ENCODE measurements around the gene FFAR2. TPM values are rescaled to one million over a fixed set of nuclear protein-coding genes. Genes with fewer than 3 reads are reported as not detected.

Gene FFAR2
- total RNA-seq, 2 donors from 2014 or later, result not detected

DNA sequence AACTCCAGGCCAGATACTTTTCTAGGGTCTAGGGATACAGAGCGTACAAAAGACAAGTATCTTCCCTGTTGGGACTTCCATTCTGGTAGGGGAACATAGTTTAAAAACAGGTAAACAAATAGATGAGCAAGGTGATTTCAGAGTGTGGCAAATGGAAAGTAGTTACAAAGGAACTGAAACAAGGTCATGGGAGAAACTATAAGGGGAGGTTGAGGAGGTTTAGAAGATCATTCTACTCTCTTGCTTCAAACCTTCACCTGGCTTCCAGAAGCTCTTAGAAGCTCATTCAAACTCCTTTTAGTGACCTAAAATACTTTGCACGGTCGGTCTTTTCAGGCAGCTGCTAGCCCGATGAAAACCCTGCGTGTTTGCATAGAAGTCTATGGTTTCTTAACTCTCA is 9.1 kb downstream of the FFAR2 start:
- no peaks in the 10 kb centered on the region for H3K36me3 Mint-ChIP-seq (ENCODE audit: low read depth)
- WGBS, 2 experiments (ENCODE audit: insufficient coverage in 1 of 2, insufficient read length in 1 of 2), result 95 to 97% methylated on average over 5 of the region's 5 CpGs
- Histone ChIP-seq H3K4me1 (ENCODE audit: control insufficient read depth, insufficient read depth, low read length) (peaks cover 5% of the 10 kb centered on the region), H3K9ac (ENCODE audit: extremely low read depth, low read length, poor library complexity, severe bottlenecking) (no peak overlapping the region), H3K9me3 (ENCODE audit: control insufficient read depth, low read length) (no peaks in the 10 kb centered on the region), H3K4me3 (ENCODE audit: low read length) (no peak overlapping the region), H3K36me3 (ENCODE audit: control insufficient read depth, insufficient read depth, low read length) (no peaks in the 10 kb centered on the region), H3K27ac (ENCODE audit: low read depth, low read length) (no peak overlapping the region), H3K27me3 (ENCODE audit: control insufficient read depth, insufficient read depth, low read length, poor library complexity, severe bottlenecking) (no peaks in the 10 kb centered on the region)
- no peaks in the 10 kb centered on the region for H3K9me3 Mint-ChIP-seq
- no peak overlapping the region for H3K27ac Mint-ChIP-seq
- TF ChIP-seq, protein P1, sequence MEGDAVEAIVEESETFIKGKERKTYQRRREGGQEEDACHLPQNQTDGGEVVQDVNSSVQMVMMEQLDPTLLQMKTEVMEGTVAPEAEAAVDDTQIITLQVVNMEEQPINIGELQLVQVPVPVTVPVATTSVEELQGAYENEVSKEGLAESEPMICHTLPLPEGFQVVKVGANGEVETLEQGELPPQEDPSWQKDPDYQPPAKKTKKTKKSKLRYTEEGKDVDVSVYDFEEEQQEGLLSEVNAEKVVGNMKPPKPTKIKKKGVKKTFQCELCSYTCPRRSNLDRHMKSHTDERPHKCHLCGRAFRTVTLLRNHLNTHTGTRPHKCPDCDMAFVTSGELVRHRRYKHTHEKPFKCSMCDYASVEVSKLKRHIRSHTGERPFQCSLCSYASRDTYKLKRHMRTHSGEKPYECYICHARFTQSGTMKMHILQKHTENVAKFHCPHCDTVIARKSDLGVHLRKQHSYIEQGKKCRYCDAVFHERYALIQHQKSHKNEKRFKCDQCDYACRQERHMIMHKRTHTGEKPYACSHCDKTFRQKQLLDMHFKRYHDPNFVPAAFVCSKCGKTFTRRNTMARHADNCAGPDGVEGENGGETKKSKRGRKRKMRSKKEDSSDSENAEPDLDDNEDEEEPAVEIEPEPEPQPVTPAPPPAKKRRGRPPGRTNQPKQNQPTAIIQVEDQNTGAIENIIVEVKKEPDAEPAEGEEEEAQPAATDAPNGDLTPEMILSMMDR (conservative IDR thresholded peaks at IDR 0.05), result no peak
- DNase-seq, result no peak
- H3K4me1 Mint-ChIP-seq, result peaks cover 21% of the 10 kb centered on the region
- peaks cover 2% of the 10 kb centered on the region for H3K27me3 Mint-ChIP-seq (ENCODE audit: insufficient read depth)
- H3K4me3 Mint-ChIP-seq, result no peak overlapping the region

DNA sequence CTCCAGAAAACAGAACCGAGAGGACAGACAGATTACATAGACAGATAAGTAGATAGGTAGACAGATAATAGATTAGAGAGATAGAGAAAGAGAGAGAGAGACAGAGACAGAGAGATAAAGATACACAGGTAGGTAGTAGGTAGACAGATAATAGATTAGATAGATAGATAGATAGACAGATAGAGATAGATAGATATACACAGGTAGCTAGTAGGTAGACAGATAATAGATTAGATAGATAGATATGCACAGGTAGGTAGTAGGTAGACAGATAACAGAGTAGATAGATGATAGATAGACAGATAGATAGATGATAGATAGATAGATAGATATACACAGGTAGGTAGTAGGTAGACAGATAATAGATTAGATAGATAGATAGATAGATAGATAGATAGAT is 10.1 kb downstream of the FFAR2 start:
- TF ChIP-seq, protein P1 (conservative IDR thresholded peaks at IDR 0.05), result no peak
- no peak for DNase-seq
- WGBS, 2 experiments (ENCODE audit: insufficient coverage in 1 of 2, insufficient read length in 1 of 2), result 74 to 100% methylated on average over 1 of the region's 1 CpG
- Histone ChIP-seq H3K27ac (ENCODE audit: low read depth, low read length) (no peak overlapping the region), H3K4me1 (ENCODE audit: control insufficient read depth, insufficient read depth, low read length) (peaks cover 5% of the 10 kb centered on the region), H3K9me3 (ENCODE audit: control insufficient read depth, low read length) (no peaks in the 10 kb centered on the region), H3K36me3 (ENCODE audit: control insufficient read depth, insufficient read depth, low read length) (no peaks in the 10 kb centered on the region), H3K9ac (ENCODE audit: extremely low read depth, low read length, poor library complexity, severe bottlenecking) (no peak overlapping the region), H3K27me3 (ENCODE audit: control insufficient read depth, insufficient read depth, low read length, poor library complexity, severe bottlenecking) (no peaks in the 10 kb centered on the region), H3K4me3 (ENCODE audit: low read length) (no peak overlapping the region)
- no peaks in the 10 kb centered on the region for H3K9me3 Mint-ChIP-seq
- no peak overlapping the region for H3K27ac Mint-ChIP-seq
- no peak overlapping the region for H3K4me3 Mint-ChIP-seq
- peaks cover 21% of the 10 kb centered on the region for H3K4me1 Mint-ChIP-seq
- H3K36me3 Mint-ChIP-seq (ENCODE audit: low read depth), result no peaks in the 10 kb centered on the region
- no peaks in the 10 kb centered on the region for H3K27me3 Mint-ChIP-seq (ENCODE audit: insufficient read depth)

DNA sequence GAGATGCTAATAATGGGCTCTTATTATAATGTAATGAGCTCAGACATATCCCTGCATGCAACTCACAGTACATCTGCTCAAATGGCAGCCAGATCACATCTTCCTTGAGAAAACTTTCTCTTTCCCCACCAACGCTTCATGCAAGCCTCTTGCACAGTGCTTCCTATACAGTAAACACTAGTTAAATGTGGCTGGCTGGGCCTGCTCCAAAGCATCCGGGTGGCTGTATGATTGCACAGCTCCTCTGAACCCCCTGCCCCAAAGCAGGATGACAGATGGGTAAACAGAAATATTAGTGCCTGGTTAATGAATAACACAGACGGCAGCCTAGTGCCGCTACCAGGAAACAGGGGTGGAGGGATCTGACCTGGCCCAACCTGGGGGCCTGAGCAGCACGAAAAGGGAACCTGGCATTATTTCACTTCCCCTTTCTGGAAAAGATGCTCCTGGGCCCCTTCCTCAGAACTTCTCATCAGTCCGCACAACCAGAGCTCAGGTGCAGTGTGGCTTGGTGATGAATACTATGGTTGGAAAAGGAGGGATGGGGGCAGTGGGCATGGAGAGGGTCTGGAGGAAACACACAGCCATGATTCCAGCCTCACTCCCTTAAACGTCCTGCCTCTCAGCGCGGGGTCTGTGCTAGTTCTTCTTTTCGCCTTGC is 10.8 kb downstream of the FFAR2 start:
- H3K36me3 ChIP-seq (ENCODE audit: control insufficient read depth, insufficient read depth, low read length), result no peaks in the 10 kb centered on the region
- no peak overlapping the region for H3K27ac ChIP-seq (ENCODE audit: low read depth, low read length)
- H3K4me1 ChIP-seq (ENCODE audit: control insufficient read depth, insufficient read depth, low read length), result peaks cover 5% of the 10 kb centered on the region
- H3K9ac ChIP-seq (ENCODE audit: extremely low read depth, low read length, poor library complexity, severe bottlenecking), result no peak overlapping the region
- H3K9me3 Mint-ChIP-seq, result no peaks in the 10 kb centered on the region
- 83 to 86% methylated on average over 7 to 10 of the region's 10 CpGs for WGBS, 2 experiments (ENCODE audit: insufficient coverage in 1 of 2, insufficient read length in 1 of 2)
- no peak overlapping the region for H3K27ac Mint-ChIP-seq
- no peak for DNase-seq
- no peak overlapping the region for H3K4me3 Mint-ChIP-seq
- H3K4me3 ChIP-seq (ENCODE audit: low read length), result no peak overlapping the region
- H3K4me1 Mint-ChIP-seq, result peaks cover 22% of the 10 kb centered on the region
- H3K36me3 Mint-ChIP-seq (ENCODE audit: low read depth), result no peaks in the 10 kb centered on the region
- H3K9me3 ChIP-seq (ENCODE audit: control insufficient read depth, low read length), result no peaks in the 10 kb centered on the region
- TF ChIP-seq, protein P1 (conservative IDR thresholded peaks at IDR 0.05), result no peak
- no peaks in the 10 kb centered on the region for H3K27me3 Mint-ChIP-seq (ENCODE audit: insufficient read depth)
- H3K27me3 ChIP-seq (ENCODE audit: control insufficient read depth, insufficient read depth, low read length, poor library complexity, severe bottlenecking), result no peaks in the 10 kb centered on the region
